Lung (tissue), 12 donors: ENCODE results near the gene DLL1. TPM values are rescaled to one million over a fixed set of nuclear protein-coding genes. Genes with fewer than 3 reads are reported as not detected.

Source experiments
- ATAC-seq: fragments of 200-7000 bp; cut with Tn5 transposase; one replicate; pipeline ENCODE4 v1.9.1; 2020; ENCODE audit warnings: moderate number of reproducible peaks; ENCODE audit not compliant: insufficient read depth, low FRiP score
- DNase-seq, 3 donors: peaks; one replicate each; pipeline ENCODE4 v3.0.0-alpha.2; 2013 to 2017
- H3K27ac ChIP-seq, 2 donors: one replicate each; pipeline ENCODE4 v1.5.1; 2013; ENCODE audit warnings: mild to moderate bottlenecking in 2 of 2, moderate library complexity in 2 of 2, control low read depth in 1 of 2, inconsistent platforms in 1 of 2, low read depth in 1 of 2, low read length in 1 of 2
- H3K27me3 ChIP-seq, 3 donors: one replicate each; pipeline ENCODE4 v1.5.1; 2013; ENCODE audit warnings: low read length in 2 of 3; ENCODE audit not compliant: control insufficient read depth in 3 of 3, insufficient read depth in 3 of 3
- H3K36me3 ChIP-seq, 4 donors: one replicate each; pipeline ENCODE4 v1.5.1; 2013; ENCODE audit warnings: low read length in 4 of 4, mild to moderate bottlenecking in 1 of 4, moderate library complexity in 1 of 4; ENCODE audit not compliant: control insufficient read depth in 4 of 4, insufficient read depth in 4 of 4
- H3K4me1 ChIP-seq, 5 donors: one replicate each; pipeline ENCODE4 v1.5.1; 2013; ENCODE audit warnings: low read length in 5 of 5, mild to moderate bottlenecking in 2 of 5, moderate library complexity in 1 of 5; ENCODE audit not compliant: control insufficient read depth in 5 of 5, insufficient read depth in 5 of 5
- H3K4me3 ChIP-seq: one replicate; pipeline ENCODE4 v1.5.1; 2013; ENCODE audit warnings: mild to moderate bottlenecking, control low read depth, moderate library complexity
- H3K9ac ChIP-seq, 2 donors: one replicate each; pipeline ENCODE4 v1.5.1; 2013; ENCODE audit warnings: low read length in 2 of 2, control low read depth in 1 of 2; ENCODE audit not compliant: insufficient read depth in 1 of 2
- H3K9me3 ChIP-seq, 4 donors: one replicate each; pipeline ENCODE4 v1.5.1; 2013; ENCODE audit warnings: low read length in 3 of 4, mild to moderate bottlenecking in 1 of 4, moderate library complexity in 1 of 4; ENCODE audit not compliant: control insufficient read depth in 4 of 4, insufficient read depth in 3 of 4
- CTCF ChIP-seq: IDR thresholded peaks from 2 replicates; pipeline ENCODE4 v1.5.1; 2012; ENCODE audit warnings: mild to moderate bottlenecking; ENCODE audit errors: control extremely low read depth, extremely low read depth
- WGBS, 2 donors: extraction: QIAGEN DNeasy Blood & Tissue Kit; methylation state at CpG; one replicate each; pipeline ENCODE4 v1.1.7; 2013; 5-methylcytosine and 5-hydroxymethylcytosine counted together
- polyA plus RNA-seq, 2 donors: library from polyadenylated mRNA; stranded (reverse); fragments of 200-250 nt; gene quantifications; one replicate each; pipeline ENCODE4 v1.2.1, GENCODE V29; 2013
- total RNA-seq, 2 donors: library from RNA; depleted of rRNA in 1 of 2; stranded (reverse); fragments of >200 nt in 1 of 2; gene quantifications; one replicate each; pipeline ENCODE4 v1.2.1, GENCODE V29; 2014 to 2021
- donor health status: control.
- donor health status: control.
- donor health status: Bipolar disorder and iron deficiency.
- donor health status: healthy.
- donor health status: DM: yes; HTN: yes; CAD: no.

DLL1 gene
- total and polyA plus RNA-seq, 4 donors, result 6.2 to 16.9 (median 13.2) TPM

DNA sequence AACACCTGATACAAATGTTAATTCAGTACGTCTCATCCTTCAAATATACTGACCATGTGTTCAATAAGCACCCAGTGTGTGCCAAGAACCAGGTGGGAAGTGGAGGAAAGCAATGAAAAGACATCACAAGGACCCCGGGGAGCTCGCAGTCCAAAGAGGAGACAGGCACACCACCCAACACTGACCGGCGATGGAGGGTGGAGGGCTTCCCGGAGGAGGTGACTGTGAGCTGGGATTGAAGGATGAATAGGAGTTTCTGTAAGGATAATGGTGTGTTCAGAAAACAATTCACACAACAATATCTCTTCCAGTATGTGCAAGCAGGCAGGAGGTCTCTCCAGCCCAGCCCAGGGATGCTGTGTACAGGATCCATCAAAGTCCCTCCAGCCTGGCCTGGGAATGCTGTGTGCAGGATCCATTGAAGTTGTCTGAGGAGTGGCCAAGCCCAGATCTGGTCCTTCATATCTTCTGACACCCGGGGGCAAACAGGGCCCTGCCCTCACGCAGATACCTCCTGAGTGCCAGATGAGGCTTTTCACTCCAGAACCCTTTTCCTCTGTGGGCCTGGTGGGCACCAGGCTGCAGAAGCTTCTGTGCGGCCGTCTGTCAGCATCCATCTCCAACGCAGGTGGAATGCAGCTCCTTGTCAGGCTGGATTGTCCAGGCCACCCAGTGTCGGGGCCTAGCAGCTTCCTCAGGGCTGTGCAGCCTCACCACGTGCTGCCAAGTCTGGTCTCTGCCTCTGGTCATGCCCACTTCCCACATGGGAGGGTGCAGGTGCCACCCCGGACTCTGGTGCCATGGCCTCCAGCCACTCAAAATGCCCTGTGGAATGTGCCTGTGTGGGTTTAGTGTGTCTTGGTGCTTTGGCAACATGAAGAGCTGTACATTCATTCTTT is 36.3 kb downstream of the DLL1 start:
- no peak for DNase-seq
- Histone ChIP-seq H3K4me1 (no peaks in the 10 kb centered on the region), H3K9ac (no peak overlapping the region), H3K36me3 (no peaks in the 10 kb centered on the region), H3K27ac (no peak overlapping the region), H3K9me3 (no peaks in the 10 kb centered on the region), H3K4me3 (no peak overlapping the region), H3K27me3 (peaks cover 0 to 8% (median 2%) of the 10 kb centered on the region in 3 donors)
- 83% methylated on average over 14 of the region's 14 CpGs for WGBS, 2 donors
- ATAC-seq, result no peak
- TF ChIP-seq CTCF, result no peak

GRCh38 chr6:170253910-170254269 is 37.0 kb downstream of the DLL1 start:
- no peak for ATAC-seq
- no peak for DNase-seq
- no peaks in the 10 kb centered on the region for H3K9me3 ChIP-seq
- H3K36me3 ChIP-seq, result no peaks in the 10 kb centered on the region
- H3K27ac ChIP-seq, result no peak overlapping the region
- 91 to 94% methylated on average over 9 of the region's 9 CpGs for WGBS, 2 donors
- peaks cover 0 to 2% (median 0%) of the 10 kb centered on the region in 5 donors for H3K4me1 ChIP-seq
- H3K27me3 ChIP-seq, result peaks cover 0 to 8% (median 2%) of the 10 kb centered on the region in 3 donors
- no peak overlapping the region for H3K9ac ChIP-seq
- H3K4me3 ChIP-seq, result no peak overlapping the region
- TF ChIP-seq CTCF, result no peak

- TF ChIP-seq CTCF, result no peak
- H3K27me3 ChIP-seq, result peaks cover 0 to 8% (median 2%) of the 10 kb centered on the region in 3 donors
- WGBS, 2 donors, result 81 to 87% methylated on average over 29 to 30 of the region's 30 CpGs
- H3K27ac ChIP-seq, result no peak overlapping the region
- no peak overlapping the region for H3K4me3 ChIP-seq
- ATAC-seq, result no peak
- H3K9me3 ChIP-seq, result no peaks in the 10 kb centered on the region
- no peaks in the 10 kb centered on the region for H3K36me3 ChIP-seq
- no peak for DNase-seq
- no peak overlapping the region for H3K9ac ChIP-seq
- H3K4me1 ChIP-seq, result peaks cover 0 to 8% (median 0%) of the 10 kb centered on the region in 5 donors
Measured at GRCh38 chr6:170253226-170253909, 37.5 kb downstream of the DLL1 start.
